ENCODE data around the gene MRO.

- no peak for TF ChIP-seq CTCF (IDR thresholded peaks at IDR 0.05)
- TF ChIP-seq POLR2A (IDR thresholded peaks at IDR 0.05): no peak
These were observed 50.4 kb downstream of the MRO start for GRCh38 chr18:50769463-50769862.
